K562 (cell line): Measurements from ENCODE around the gene FIZ1. TPM values are rescaled to one million over a fixed set of nuclear protein-coding genes. Genes with fewer than 3 reads are reported as not detected.

ENCODE experiments used
- ATF3 ChIP-seq, 2 experiments: fragments of 450-650 bp in 1 of 2; sonication (generic) in 1 of 2; formaldehyde crosslinking in 1 of 2; IDR thresholded peaks in 1 of 2; conservative IDR thresholded peaks in 1 of 2; 2 replicates each; pipeline versions ENCODE4 v1.6.1 to v1.8.1; 2016 to 2023; ENCODE audit warnings: mild to moderate bottlenecking in 2 of 2, moderate library complexity in 2 of 2, inconsistent platforms in 1 of 2, missing genetic modification reagents in 1 of 2
- HDAC3 ChIP-seq: fragments of 450-650 bp; IDR thresholded peaks from 2 replicates; pipeline ENCODE4 v1.6.1; 2018; ENCODE audit warnings: borderline replicate concordance, mild to moderate bottlenecking, moderate library complexity; ENCODE audit not compliant: partially characterized antibody
- MBD1 ChIP-seq: fragments of 250-450 bp; sonication (Bioruptor Pico); IDR thresholded peaks from 2 replicates; pipeline ENCODE4 v1.8.0; 2022; ENCODE audit warnings: inconsistent platforms
- NBN ChIP-seq: fragments of 450-650 bp; IDR thresholded peaks from 2 replicates; pipeline ENCODE4 v1.6.1; 2016; ENCODE audit warnings: low read depth, mild to moderate bottlenecking
- PKNOX1 ChIP-seq: fragments of 450-650 bp; IDR thresholded peaks from 2 replicates; pipeline ENCODE4 v1.6.1; 2016
- RAD51 ChIP-seq: fragments of 450-650 bp; IDR thresholded peaks from 2 replicates; pipeline ENCODE4 v1.7.1; 2016; ENCODE audit warnings: low read depth, mild to moderate bottlenecking, borderline replicate concordance
- RUNX1 ChIP-seq: sonication (generic); IDR thresholded peaks from 2 replicates; pipeline ENCODE4 v1.6.1; 2016; ENCODE audit warnings: antibody characterized with exemption, low read depth
- VEZF1 ChIP-seq: fragments of 200-800 bp; sonication (Bioruptor generic); IDR thresholded peaks from 2 replicates; pipeline ENCODE4 v1.6.1; 2017; ENCODE audit warnings: missing genetic modification characterization, missing compliant biosample characterization
- ZMIZ1 ChIP-seq, 2 experiments: fragments of 150-350 bp in 1 of 2; IDR thresholded peaks; 2 replicates each; pipeline ENCODE4 v1.6.1; 2012 to 2016; ENCODE audit warnings: low read depth in 2 of 2, low read length in 2 of 2, mild to moderate bottlenecking in 1 of 2, moderate library complexity in 1 of 2
- polyA plus RNA-seq, 8 experiments: library from polyadenylated mRNA; depleted of rRNA in 4 of 8; stranded (reverse) in 5 of 8; unstranded in 3 of 8; fragments of >200 nt; fragmentation: Nextera tagmentation in 2 of 8; fragmentation: Illumina TruSeq in 1 of 8; extraction: Ambion mirVana in 2 of 8; extraction: Trizol in 1 of 8; gene quantifications; 2 replicates each; pipeline versions ENCODE4 v1.2.1 to v1.2.3, GENCODE V29; 2011 to 2014; ENCODE audit warnings: inconsistent platforms in 1 of 8, missing spikeins in 1 of 8
- total RNA-seq, 7 experiments: library from RNA; depleted of rRNA in 6 of 7; stranded (reverse); fragments of >200 nt in 6 of 7; fragmentation: Illumina TruSeq in 2 of 7; extraction: Trizol in 2 of 7; gene quantifications; 2 replicates each; pipeline versions ENCODE4 v1.2.1 to v1.2.3, GENCODE V29; 2011 to 2021; ENCODE audit warnings: low replicate concordance in 1 of 7

Gene FIZ1
- total and polyA plus RNA-seq, 9 of the 15 experiments (the other 6 are each of a cell fraction or from before 2014, with no cell fraction given) = 0.79 to 17.5 (median 5.5) TPM

GRCh38 chr19:55585658-55586339, 13.5 kb downstream of the FIZ1 start (continued):
- peak; percentile 82 for TF ChIP-seq PKNOX1
- no peak for TF ChIP-seq ZMIZ1 (IDR thresholded peaks at IDR 0.05; ENCODE audit: low read depth in 2 of 2, low read length in 2 of 2)
- 0 out of 2 replicates have a peak, but pooled peaks have one; percentile 30 for TF ChIP-seq RAD51
- TF ChIP-seq ATF3 (IDR thresholded peaks at IDR 0.05) = no peak
- no peak for TF ChIP-seq ATF3 (CRISPR knock-in tag; conservative IDR thresholded peaks at IDR 0.05)
- TF ChIP-seq HDAC3 = no peak
- no peak for TF ChIP-seq NBN
- TF ChIP-seq VEZF1 (CRISPR knock-in tag) = peak; percentile 56
- TF ChIP-seq RUNX1 = no peak
- TF ChIP-seq MBD1 (CRISPR knock-in tag) = no peak
- TF ChIP-seq, all 486 proteins: peak for 4
